ENCODE data around the gene GPT2. TPM values are rescaled to one million over a fixed set of nuclear protein-coding genes. Genes with fewer than 3 reads are reported as not detected.
A peak's percentile ranks its signal among the peaks of the same experiment; 100 is the strongest.

The GPT2 gene
- total RNA-seq, 1 donor from 2014 or later: 6.2 TPM

- intact Hi-C loops (cut with DNase I): no loop called here
- Histone ChIP-seq H3K4me3 (no peak overlapping the region), H3K27me3 (no peaks in the 10 kb centered on the region), H3K9me3 (no peaks in the 10 kb centered on the region), H3K4me1 (no peaks in the 10 kb centered on the region), H3K36me3 (no peaks in the 10 kb centered on the region), H3K27ac (no peak overlapping the region)
- DNase-seq (no peak), ATAC-seq (no peak)
- no peak for TF ChIP-seq CTCF (IDR thresholded peaks at IDR 0.05)
Measured at GRCh38 chr16:46948548-46949166, 64.5 kb downstream of the GPT2 start.

- intact Hi-C loops (cut with DNase I): no loop called here
- Histone ChIP-seq H3K4me1 (no peaks in the 10 kb centered on the region), H3K4me3 (no peak overlapping the region), H3K9me3 (no peaks in the 10 kb centered on the region), H3K27ac (no peak overlapping the region), H3K27me3 (no peaks in the 10 kb centered on the region), H3K36me3 (peaks cover under 1% of the 10 kb centered on the region)
- DNase-seq (no peak), ATAC-seq (no peak)
- TF ChIP-seq CTCF (IDR thresholded peaks at IDR 0.05): no peak
Measured at GRCh38 chr16:46949241-46949892, 65.2 kb downstream of the GPT2 start.

- H3K4me1 ChIP-seq: no peaks in the 10 kb centered on the region
- peaks cover 7% of the 10 kb centered on the region for H3K36me3 ChIP-seq
- H3K4me3 ChIP-seq: no peak overlapping the region
- H3K27ac ChIP-seq: no peak overlapping the region
- H3K9me3 ChIP-seq: no peaks in the 10 kb centered on the region
- DNase-seq: no peak
- H3K27me3 ChIP-seq: no peaks in the 10 kb centered on the region
- intact Hi-C loops (cut with DNase I): no loop called here
- no peak for TF ChIP-seq CTCF (IDR thresholded peaks at IDR 0.05)
- ATAC-seq: no peak
Measured at GRCh38 chr16:46950009-46950408, 65.8 kb downstream of the GPT2 start.

- TF ChIP-seq CTCF (IDR thresholded peaks at IDR 0.05): no peak
- no peaks in the 10 kb centered on the region for H3K4me1 ChIP-seq
- H3K27me3 ChIP-seq: no peaks in the 10 kb centered on the region
- DNase-seq (no peak), ATAC-seq (no peak)
- no peak overlapping the region for H3K4me3 ChIP-seq
- no peaks in the 10 kb centered on the region for H3K9me3 ChIP-seq
- H3K36me3 ChIP-seq: peaks cover 53% of the 10 kb centered on the region
- intact Hi-C loops (cut with DNase I): no loop called here
- no peak overlapping the region for H3K27ac ChIP-seq
Measured at GRCh38 chr16:46954562-46954961, 70.4 kb downstream of the GPT2 start.

- ATAC-seq (peak; percentile 76), DNase-seq (no peak)
- no peak for TF ChIP-seq CTCF (IDR thresholded peaks at IDR 0.05)
- Histone ChIP-seq H3K4me3 (no peak overlapping the region), H3K4me1 (no peaks in the 10 kb centered on the region), H3K36me3 (peaks cover 99% of the 10 kb centered on the region), H3K27me3 (no peaks in the 10 kb centered on the region), H3K9me3 (no peaks in the 10 kb centered on the region), H3K27ac (peak overlapping the region; percentile 8)
- intact Hi-C loops (cut with DNase I): no loop called here
Measured at GRCh38 chr16:46961373-46962353, 77.5 kb downstream of the GPT2 start.
